Activated T-helper 9 cell treated with anti-CD3 and anti-CD28 coated beads, Interleukin-2, amount 50 U/mL, for 16 hours (primary cell): Measurements from ENCODE around the gene INPP4B.

ENCODE experiments used
- DNase-seq: peaks from one replicate; pipeline ENCODE4 v3.0.0-alpha.2; 2020; ENCODE audit warnings: low read depth

INPP4B gene

DNA sequence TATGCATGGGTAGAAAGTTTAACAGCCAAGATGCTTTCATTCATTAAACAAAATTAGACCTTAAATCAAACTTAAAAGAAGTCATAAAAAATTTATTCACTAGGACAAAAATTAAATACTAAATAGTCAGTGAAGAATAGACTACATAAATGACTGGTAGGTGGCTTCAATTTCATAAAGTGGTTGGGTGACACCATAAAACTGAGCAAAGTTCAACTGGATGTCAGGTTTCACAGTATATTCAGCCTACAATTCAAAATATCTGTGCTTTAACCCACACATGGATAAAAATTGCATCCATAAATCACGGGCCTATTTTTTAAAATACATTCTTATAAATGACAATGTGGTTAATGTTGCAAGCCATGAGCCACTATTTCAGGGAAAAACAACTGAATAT is 627.4 kb downstream of the INPP4B start:
- no peak for DNase-seq

DNA sequence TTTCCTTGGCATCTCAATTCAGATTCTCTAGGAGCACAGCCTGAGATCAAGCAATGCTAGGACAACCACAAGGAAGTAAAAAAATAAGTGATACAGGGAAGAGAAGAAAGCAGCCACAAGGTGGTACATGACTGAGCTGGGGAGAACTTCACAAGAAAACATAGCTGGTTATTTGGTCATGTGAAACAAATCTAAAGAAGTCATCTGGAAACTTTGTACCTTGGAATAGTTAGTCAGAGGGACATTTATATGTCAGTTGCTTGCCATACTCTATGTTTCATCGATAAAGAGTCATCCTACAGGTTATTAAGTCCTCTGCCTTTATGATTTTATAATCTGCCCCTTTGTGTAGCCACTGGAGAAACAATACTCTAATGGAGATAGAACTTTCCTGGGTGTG is 634.7 kb downstream of the INPP4B start:
- no peak for DNase-seq

DNA sequence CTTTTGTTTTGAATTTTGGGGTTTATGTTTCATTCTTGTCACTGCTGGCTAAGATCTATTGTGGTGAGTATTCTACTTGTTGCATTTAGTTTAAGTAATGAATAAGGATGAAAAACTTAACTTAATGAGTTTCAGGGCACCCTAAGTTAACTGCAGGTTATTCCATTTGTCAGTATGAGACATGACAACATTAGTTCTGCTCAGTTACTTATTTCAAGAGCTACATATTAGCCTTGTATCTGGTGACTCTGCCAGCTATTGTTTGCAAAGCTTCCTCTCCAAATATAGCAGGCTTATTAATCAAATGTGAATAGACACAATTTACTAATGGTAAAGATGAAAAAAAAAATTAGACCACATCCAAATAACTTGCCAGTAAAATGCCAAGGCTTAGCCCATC is 642.6 kb downstream of the INPP4B start:
- DNase-seq, result no peak

DNA sequence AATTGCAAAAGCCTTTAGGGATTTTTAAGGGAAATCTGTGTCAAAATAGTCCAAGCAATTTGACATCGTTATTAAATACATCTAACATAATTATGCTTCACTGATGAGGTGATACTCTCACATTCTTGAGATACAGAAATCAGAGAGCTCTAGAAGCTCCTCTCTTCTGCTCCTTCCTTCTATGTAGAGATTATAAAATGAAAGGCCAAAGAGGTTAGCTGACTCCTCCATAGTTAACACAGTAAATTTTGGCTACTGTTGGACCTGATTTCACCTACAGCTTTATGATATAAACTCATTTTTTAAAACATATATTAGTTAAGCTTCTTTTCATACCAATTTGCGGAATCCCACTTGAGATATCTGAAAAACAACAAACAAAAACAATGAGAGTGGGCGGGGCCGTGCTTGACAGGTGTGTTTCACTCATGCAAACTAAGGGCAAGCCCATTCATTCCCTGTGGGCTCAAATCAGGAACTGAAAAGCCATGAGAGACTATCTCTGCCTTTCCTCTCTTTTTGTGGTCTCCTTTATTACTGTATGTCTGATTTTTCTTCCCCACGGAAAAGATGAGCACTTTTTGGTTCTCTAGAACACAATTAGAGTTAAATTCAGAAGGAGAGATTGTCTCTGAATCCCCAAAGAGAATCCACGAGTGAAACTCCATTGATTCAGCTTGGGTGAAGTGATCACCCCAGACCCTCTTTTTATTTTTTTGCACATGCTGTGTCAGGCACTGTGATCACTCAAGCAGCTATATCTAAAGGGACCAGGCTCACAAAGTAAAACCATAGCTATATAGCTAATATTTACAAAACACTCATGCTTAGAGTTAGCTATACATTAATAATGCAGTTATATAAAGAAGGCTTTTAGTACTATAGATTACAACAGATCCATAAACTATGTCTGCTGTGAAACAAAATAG is 643.4 kb downstream of the INPP4B start:
- no peak for DNase-seq

DNA sequence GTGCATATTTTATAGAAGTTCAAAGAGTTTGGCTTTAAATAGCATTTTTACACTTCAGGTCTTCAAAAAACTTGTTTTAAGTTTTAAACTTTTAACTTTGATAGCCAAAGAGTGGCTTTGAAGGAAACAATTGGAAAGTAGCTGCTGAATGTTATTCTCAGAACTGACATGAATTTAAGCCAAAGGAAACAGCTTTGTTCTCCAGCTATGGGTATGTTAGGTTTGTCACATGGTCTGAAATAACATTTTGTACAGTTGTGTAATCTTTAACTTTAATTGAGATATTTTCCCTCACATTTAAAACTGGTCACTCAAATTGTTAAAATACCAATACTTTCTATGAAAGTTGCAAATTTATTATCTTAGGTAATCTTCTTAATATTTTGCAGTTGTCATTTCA is 645.1 kb downstream of the INPP4B start:
- no peak for DNase-seq

DNA sequence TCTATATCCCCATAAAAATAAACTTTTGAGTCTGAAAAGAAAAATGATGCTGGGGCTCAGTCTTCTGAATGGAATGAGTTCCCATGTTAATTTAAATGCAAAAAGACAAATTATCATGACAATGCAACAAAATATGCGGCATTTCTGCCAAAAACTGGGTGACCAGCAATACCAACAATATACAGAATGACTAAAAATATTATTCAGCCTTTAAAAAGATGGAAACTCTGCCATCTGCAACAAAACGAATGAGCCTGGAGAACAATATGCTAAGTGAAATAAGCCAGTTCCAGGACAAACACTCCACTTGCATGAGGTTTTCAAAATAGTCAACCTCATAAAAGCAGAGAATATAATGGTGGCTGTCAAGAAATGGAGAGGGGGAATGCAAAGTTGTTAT is 651.2 kb downstream of the INPP4B start:
- DNase-seq, result no peak

DNA sequence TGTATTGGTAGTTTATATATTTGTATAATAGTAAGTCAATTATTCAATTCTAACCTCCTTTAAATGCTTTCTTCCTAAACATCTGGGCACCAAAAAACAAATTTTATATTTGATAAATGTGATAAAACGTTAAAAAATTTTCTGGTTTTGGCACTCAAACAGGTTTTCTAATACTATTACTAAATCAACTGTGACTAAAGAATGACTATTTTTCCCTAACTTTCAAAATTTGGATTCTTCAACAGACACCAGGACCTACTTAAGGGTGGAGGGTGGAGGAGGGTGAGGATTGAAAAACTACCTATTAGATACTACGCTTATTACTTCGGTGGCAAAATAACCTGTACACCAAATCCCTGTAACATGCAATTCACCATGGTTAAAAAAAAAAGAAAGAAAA is 654.2 kb downstream of the INPP4B start:
- no peak for DNase-seq

DNA sequence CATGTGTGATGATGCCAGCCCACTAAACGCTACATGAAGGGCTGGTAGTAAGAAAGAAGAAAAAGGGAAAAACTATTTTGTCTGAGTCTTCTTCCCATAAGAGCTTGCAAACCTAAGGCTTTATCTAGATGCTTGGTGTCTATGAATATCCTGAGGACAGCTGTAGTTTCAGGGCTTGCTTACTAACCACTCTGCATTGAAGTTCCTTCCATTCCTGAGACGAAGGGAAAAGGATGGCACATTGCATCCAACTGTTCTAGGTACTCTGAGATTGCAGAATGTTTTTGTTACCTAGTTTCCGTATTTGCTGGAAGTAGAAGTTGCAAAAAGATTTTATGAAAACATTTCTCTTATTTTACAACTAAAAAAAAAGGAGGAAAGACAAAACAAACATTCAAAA is 665.1 kb downstream of the INPP4B start:
- no peak for DNase-seq

DNA sequence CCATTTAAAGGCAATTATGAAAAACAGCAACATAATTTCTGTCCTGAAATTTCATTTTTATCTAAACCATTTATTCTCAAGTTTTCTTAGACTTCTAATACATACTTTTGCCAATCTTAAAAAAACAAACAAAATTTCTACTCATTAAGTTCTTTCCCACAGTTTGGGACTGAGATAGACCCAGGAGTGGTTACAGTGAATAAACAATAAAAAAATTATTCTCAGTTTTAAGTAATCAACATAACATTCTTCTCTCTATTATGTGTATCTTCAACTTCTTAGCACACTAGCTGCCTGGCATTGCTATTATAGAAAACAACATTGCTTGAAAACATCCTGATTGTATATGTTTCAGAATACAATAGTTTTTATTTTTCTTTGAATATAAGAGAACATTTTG is 676.9 kb downstream of the INPP4B start:
- no peak for DNase-seq

DNA sequence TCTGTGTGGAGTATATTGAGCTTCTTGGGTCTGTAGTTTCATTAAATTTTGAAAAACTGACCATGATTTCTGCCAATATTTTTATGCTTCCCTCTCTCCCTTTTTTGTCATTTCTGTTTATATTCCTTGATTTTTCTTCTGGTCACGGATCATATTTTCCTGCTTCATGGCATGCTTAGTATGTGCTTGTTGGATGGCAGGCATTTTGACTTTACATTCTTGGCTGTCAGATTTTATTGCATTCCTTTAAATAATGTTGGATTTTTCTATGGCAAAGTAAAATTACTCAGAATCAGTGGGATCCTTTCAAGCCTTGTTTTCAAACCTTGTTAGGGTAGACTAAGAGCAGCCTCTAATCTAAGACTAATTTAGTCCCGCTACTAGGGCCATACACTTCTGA is 677.9 kb downstream of the INPP4B start:
- no peak for DNase-seq

DNA sequence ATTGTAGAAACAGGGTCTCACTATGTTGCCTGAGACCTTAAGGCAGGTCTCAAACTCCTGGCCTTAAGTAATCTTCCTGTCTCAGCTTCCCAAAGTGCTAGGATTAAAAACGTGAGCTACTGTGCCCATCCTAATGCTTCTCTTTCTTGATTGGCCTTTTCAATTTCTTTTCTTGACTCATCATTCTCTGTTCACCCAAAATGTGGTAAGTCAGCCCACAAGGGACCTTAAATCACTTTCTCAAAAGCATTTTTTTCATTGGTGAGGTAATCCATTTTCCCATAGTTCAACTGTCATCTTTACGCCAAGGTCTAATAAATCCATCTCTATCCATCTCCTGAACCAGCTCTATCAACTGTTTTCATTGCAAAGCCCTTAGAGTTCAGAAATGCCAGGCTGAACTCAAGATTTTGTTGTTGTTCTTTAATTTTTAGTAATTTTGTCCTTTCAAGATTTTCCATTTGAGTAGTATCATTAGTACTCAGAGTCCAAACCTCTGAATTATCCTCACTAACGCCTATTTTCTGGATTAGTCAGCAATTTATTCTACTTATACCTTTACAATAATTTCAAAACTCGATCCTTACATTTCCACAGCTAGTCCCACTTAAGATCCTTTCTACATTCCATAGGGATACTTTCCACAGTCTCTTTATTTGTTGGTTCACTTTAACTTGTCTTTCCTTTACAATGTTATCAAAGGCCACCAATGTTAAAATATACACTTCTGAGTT is 681.2 kb downstream of the INPP4B start:
- no peak for DNase-seq

DNA sequence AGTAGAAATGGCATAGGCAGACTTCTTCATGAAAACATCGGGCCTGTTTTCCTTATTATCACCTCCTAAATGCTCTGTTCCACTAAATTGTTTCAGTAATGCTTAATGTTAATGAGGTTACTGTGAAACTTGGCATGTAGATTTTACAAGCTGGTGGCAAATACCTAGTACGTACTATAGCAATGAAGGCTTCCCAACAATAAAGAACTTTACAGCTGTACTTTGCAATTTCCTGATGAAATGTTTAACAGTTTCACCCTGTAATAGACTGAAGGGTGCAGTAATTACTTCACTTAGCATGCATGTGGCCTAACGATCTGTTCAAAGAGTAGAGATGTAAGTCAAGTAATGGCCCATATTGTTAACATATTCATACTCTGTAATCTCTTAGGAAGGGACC is 685.0 kb downstream of the INPP4B start:
- DNase-seq, result no peak

DNA sequence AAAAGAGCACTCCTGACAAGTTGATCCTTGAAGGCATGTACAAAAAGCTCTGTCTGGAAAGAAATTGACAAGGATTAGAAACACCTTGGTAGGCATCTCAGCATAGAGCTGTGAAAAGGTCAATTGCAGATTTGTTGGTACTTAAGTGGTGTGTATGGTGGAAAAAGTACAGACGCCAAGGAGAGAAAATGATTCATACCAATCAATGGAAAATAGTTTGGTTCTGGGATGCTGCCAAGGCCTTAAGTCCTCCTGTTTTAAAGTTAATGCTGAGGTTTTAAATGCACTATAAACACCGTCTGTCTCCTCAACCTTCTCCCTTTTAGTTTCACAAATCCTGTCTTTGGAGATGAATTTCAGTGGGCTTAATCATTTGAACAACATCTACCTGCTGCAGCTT is 685.6 kb downstream of the INPP4B start:
- no peak for DNase-seq

DNA sequence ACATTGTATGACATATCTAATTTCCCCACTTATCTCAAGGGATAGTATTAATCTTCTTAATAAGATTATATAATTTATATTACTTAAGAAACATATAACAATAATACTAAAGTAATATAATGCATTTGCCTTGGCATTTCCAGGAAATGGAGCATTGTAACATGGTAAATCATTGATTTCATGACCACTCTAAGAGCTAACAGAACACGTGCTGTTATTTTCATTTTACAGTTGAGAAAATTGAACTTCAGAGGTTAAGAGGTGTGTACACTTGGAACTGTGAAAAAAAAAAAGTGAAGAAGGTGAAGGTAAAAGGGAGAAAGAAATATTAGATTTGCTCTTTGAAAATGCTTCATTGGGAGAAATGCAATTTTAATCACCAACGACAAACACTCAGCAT is 687.1 kb downstream of the INPP4B start:
- DNase-seq, result no peak

DNA sequence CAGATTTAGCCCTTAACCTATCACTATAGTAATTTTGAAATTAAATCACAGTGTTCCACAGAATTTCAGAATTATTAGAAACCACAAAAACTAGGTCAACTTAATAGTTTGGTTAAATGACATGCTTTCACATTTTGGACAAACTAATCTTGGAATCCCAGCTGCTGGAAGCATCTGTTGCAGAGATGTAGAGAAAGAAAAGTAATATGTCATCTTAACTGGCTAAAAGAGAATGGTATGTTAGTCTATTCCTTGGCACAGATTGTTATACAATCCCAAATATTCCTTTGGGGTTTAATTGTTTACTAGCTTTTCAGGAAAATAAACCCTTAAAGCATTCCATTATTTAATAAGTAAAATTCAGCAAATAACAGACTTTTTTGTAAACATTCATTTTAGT is 689.8 kb downstream of the INPP4B start:
- DNase-seq, result no peak

DNA sequence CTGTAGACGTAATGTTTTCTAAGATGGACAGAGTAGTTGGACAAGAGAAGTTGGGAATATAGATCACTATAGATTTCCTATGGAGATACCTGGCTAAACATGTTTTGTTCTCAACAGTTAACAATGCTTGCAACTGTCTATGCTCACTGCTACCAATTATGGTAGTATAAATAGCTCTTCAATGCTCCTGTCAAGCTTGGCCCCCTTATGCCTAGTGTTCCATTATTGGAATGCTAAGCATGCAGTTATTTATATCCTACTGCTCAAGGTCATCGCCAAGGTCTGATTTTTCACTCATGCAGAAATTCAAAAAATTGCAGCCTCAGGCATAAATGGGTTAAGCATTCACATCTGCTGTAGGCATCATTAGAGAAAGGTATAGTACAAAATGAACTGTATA is 690.8 kb downstream of the INPP4B start:
- DNase-seq, result no peak

DNA sequence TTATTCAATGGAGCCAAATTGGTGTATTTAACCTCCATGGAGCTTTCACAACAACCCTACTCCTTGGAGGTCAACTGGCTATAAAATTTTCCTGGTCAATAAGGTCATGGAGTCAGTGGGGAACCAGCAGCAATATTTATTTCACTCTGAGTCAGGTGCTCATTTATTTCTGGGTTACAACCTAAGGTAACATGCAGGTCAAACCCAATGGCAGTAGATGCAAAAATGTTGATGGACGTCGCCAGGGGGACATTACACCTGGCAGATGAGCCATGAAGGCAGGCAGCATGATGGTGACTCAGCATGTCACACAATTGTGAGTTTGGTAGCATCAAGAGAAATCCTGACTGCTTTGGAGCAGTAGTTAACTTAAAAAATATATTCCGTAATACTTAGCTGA is 695.6 kb downstream of the INPP4B start:
- no peak for DNase-seq

DNA sequence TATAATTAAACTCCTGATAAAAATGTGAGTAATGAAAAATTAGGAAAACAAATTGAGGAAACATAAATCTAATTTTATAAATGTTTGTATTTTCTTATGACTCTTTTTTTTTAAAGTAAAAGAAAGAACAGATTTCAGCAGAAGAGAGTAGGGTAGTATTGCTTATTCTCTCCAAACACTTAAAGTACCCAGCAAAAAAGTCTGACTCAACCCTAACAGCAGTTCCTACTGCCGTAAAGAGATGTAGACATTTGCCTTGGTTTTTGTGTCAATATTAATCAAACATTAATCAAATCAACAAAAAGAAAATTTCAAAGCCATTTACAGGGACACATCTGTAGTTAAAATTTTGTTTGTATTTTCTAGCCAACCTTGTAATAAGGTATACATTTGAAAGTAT is 701.3 kb downstream of the INPP4B start:
- DNase-seq, result no peak

DNA sequence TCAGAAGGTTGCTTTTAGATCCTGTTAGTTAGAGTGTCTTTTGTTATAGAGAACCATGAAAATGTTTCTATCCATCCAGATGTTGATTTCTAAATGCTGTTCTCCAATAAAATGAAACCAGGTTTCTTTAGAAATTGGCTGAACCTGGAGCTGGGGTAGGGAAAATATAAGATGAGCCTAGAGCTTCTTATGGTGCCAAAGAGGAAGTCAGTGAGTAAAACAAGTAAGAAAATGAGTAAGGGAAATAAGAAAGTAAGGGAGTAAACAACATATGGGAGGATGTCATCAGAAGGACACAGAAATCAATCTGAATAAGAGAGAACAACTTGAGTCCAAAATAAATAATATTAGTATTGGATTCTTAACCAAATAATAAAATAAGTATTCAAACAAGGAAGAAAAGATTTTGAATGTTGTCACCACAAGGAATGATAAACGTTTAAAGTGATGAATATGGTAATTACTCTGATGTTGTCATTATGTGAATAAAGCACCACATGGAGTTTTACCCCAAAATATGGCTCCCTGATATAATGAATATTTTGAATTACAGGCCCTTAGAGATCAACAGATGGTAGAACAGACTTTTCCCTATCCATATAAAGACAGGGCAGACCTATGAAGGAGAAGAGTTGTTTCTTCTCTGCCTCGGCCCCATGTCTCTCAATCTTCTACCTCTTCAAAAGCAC is 703.6 kb downstream of the INPP4B start:
- DNase-seq, result no peak

DNA sequence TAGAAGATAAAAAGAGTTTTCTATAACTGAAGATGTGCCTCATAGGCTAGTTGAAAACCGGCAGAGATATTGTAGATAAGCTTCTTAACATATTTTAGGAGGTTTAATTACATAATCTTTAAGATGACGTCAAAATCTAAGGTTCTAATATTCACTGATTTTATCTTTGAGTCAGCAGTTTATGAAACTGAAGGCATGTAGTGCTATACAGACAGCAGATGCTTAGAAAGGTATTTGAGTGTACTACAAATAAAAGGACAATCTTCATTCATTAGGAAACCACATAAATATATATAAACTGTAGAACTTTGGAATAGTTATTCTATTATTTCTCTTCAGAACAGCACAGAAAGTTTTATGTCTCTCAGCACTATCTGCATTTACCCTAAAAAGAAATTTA is 704.9 kb downstream of the INPP4B start:
- DNase-seq, result no peak

DNA sequence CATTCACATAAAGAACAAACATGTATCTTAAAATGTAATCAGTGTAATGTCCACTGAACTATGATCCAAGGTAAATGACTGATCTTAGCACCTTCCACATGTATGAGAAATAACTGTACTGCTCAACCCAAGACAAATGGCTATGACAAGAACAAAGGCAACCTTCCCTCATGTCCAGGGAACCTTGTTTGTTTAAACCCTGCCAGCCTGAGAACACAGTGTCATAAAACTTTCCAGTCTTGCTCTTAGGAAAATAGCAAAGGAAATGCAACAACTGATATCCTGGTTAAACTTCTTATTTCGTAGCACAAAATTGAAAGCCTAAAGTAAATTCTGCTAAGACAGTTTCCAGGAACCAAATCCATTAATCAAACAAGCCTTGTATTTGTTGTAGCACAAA is 715.4 kb downstream of the INPP4B start:
- DNase-seq, result no peak

DNA sequence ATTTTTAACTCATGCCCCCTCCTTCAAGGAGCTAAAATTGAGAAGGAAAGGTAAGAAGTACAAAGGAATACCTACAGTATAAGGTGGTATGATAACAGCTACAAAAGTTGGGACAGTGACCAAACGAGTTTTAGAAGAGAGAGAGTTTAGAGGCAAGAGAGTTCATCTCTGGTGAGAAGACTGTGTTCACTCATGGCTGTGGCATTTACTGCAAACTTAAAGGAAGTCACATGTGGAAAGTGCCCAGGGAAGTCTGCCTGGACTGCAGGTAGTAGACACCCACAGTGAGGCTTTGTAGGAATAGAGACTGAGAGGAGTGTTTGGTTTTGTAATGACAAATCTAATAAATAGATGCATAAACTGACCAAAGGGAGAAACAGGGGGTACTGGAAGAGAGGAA is 716.2 kb downstream of the INPP4B start:
- no peak for DNase-seq

DNA sequence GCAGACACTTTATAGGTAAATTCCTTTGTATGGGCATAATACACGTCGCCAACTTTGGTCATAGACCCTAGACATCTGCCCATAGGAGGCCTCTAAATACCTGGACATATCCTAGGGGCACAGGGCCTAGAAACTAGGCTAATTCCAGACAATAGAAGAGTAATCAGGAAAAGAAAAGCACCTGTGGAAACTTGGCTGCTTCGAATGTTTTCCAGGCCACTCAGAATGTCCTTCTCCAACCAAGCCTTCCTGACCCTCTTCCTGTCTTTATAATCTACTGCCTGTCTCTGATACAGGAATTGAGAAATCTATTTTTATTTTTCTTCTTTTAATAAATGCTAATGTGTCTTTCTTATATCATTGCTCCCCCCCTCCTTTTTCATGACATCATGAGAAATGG is 716.6 kb downstream of the INPP4B start:
- DNase-seq, result no peak
